Endothelial cell of umbilical vein (primary cell): ENCODE measurements around the gene MFAP4. TPM values are rescaled to one million over a fixed set of nuclear protein-coding genes. Genes with fewer than 3 reads are reported as not detected.

Experiments used
- BruUV-seq: library from RNA; stranded (reverse); fragments of 400-500 nt; replicated peaks from 2 replicates; lab custom pipeline; 2021; lab: Mats Ljungman, UMichigan
- CTCF ChIA-PET: fragments of 300-600, 350-600 bp; sonication (Branson Sonifier 250); formaldehyde crosslinking; loops from one replicate; lab custom pipeline; 2021; ENCODE audit warnings: antibody characterized with exemption, inconsistent platforms; lab: Charles Lee
- POLR2A ChIA-PET: fragments of 300-600, 350-600 bp; sonication (Branson Sonifier 250); formaldehyde crosslinking; loops from one replicate; lab custom pipeline; 2021; ENCODE audit warnings: antibody characterized with exemption, inconsistent platforms; lab: Charles Lee
- DNase-seq: peaks from one replicate; pipeline ENCODE4 v3.0.0-alpha.2; 2011; ENCODE audit warnings: low read depth, low spot score
- FAIRE-seq: peaks from 2 replicates; lab custom pipeline; 2011; peaks lifted over from hg19 to GRCh38; lab: Jason Lieb, UNC
- H2AFZ ChIP-seq: 2 replicates; pipeline ENCODE4 v1.6.0; 2012; ENCODE audit warnings: low read depth, low read length, control low read depth, inconsistent platforms
- H3K27ac ChIP-seq: 2 replicates; pipeline ENCODE4 v1.5.1; 2011; ENCODE audit warnings: low read depth, mild to moderate bottlenecking, control low read depth, low read length, moderate library complexity; ENCODE audit not compliant: insufficient read depth
- H3K27me3 ChIP-seq, 2 experiments: 2 replicates each; pipeline versions ENCODE4 v1.6.0 to v1.6.1; 2011; ENCODE audit warnings: low read length in 2 of 2, mixed read lengths in 1 of 2; ENCODE audit not compliant: control insufficient read depth in 2 of 2, insufficient read depth in 2 of 2
- H3K36me3 ChIP-seq, 2 experiments: 2 replicates in 1 of 2; 3 replicates in 1 of 2; pipeline ENCODE4 v1.5.1; 2011; ENCODE audit warnings: low read length in 2 of 2, mild to moderate bottlenecking in 1 of 2, moderate library complexity in 1 of 2; ENCODE audit not compliant: control insufficient read depth in 2 of 2, insufficient read depth in 2 of 2; ENCODE audit errors: extremely low read depth in 1 of 2
- H3K4me1 ChIP-seq: 3 replicates; pipeline ENCODE4 v1.5.1; 2011; ENCODE audit warnings: mild to moderate bottlenecking, low read length; ENCODE audit not compliant: control insufficient read depth, insufficient read depth; ENCODE audit errors: extremely low read depth
- H3K4me2 ChIP-seq: 2 replicates; pipeline ENCODE4 v1.6.1; 2011; ENCODE audit warnings: low read length, control low read depth, mixed read lengths; ENCODE audit not compliant: insufficient read depth
- H3K4me3 ChIP-seq, 3 experiments: fragments of 200-600 bp in 1 of 3; sonication (generic), shearing (Covaris generic) in 1 of 3; replicated peaks in 1 of 3; 2 replicates each; pipeline ENCODE4 v1.5.1; 2011 to 2016; ENCODE audit warnings: control low read depth in 3 of 3, low read length in 3 of 3, mild to moderate bottlenecking in 2 of 3, inconsistent platforms in 1 of 3, low read depth in 1 of 3, moderate library complexity in 1 of 3; ENCODE audit not compliant: insufficient read depth in 1 of 3
- H3K79me2 ChIP-seq: 2 replicates; pipeline ENCODE4 v1.6.0; 2012; ENCODE audit warnings: low read length, inconsistent platforms; ENCODE audit not compliant: control insufficient read depth, insufficient read depth
- H3K9ac ChIP-seq: replicated peaks from 2 replicates; pipeline ENCODE3; 2011; ENCODE audit warnings: low read length, control low read depth; ENCODE audit not compliant: insufficient read depth; ENCODE audit errors: extremely low read depth
- H3K9me1 ChIP-seq: replicated peaks from 3 replicates; pipeline ENCODE4 v1.6.0; 2011; ENCODE audit warnings: mild to moderate bottlenecking, low read length; ENCODE audit not compliant: control insufficient read depth, insufficient read depth; ENCODE audit errors: extremely low read depth
- H3K9me3 ChIP-seq: replicated peaks from 2 replicates; pipeline ENCODE4 v1.5.1; 2012; ENCODE audit warnings: low read length, inconsistent platforms; ENCODE audit not compliant: control insufficient read depth, insufficient read depth
- H4K20me1 ChIP-seq: replicated peaks from 2 replicates; pipeline ENCODE3; 2011; ENCODE audit warnings: mild to moderate bottlenecking, low read length; ENCODE audit not compliant: control insufficient read depth, insufficient read depth; ENCODE audit errors: extremely low read depth
- CTCF ChIP-seq, 2 donors: IDR thresholded peaks; 1 replicate in 1 of 2; 2 replicates in 1 of 2; pipeline ENCODE4 v1.5.1; 2011; ENCODE audit warnings: low read length in 2 of 2, mild to moderate bottlenecking in 2 of 2, moderate library complexity in 2 of 2, control low read depth in 1 of 2, inconsistent platforms in 1 of 2, low read depth in 1 of 2; ENCODE audit not compliant: insufficient read depth in 1 of 2; ENCODE audit errors: extremely low read depth in 1 of 2
- EZH2 ChIP-seq: IDR thresholded peaks from 2 replicates; pipeline ENCODE4 v1.6.1; 2012; ENCODE audit warnings: borderline replicate concordance, low read depth, mild to moderate bottlenecking, moderate library complexity, low read length, inconsistent platforms; ENCODE audit not compliant: severe bottlenecking
- FOS ChIP-seq: IDR thresholded peaks from 2 replicates; pipeline ENCODE4 v1.6.1; 2011; ENCODE audit warnings: mild to moderate bottlenecking, low read length, moderate library complexity, borderline replicate concordance; ENCODE audit not compliant: insufficient read depth
- GATA2 ChIP-seq: IDR thresholded peaks from 2 replicates; pipeline ENCODE4 v1.7.0; 2011; ENCODE audit warnings: low read depth, mild to moderate bottlenecking, moderate library complexity, mixed read lengths, low read length; ENCODE audit not compliant: insufficient read length, insufficient read depth
- JUN ChIP-seq: IDR thresholded peaks from 2 replicates; pipeline ENCODE4 v1.6.1; 2011; ENCODE audit warnings: borderline replicate concordance, low read depth; ENCODE audit not compliant: insufficient read length, insufficient read depth
- MAX ChIP-seq: IDR thresholded peaks from 2 replicates; pipeline ENCODE4 v1.6.1; 2011; ENCODE audit not compliant: insufficient read depth, insufficient read length
- MYC ChIP-seq: IDR thresholded peaks from one replicate; pipeline ENCODE4 v1.6.1; 2011; ENCODE audit warnings: mild to moderate bottlenecking, low read depth, low read length
- POLR2A ChIP-seq: IDR thresholded peaks from 2 replicates; pipeline ENCODE4 v1.6.1; 2012; ENCODE audit warnings: low read depth, mild to moderate bottlenecking, control low read depth, low read length
- POLR2AphosphoS5 ChIP-seq: IDR thresholded peaks from 2 replicates; pipeline ENCODE4 v1.6.1; 2012; ENCODE audit warnings: low read depth, mild to moderate bottlenecking, control low read depth, low read length, moderate library complexity; ENCODE audit not compliant: insufficient read depth
- dilution Hi-C: fragments of 300-500 bp; cut with MboI; formaldehyde crosslinking; loops from one replicate; pipeline ENCODE4 v1.15.0; 2019; ENCODE audit warnings: low sequenced_read_pairs; ENCODE audit not compliant: extremely low pct_ligation_motif_present
- intact Hi-C: fragments of 100-400 bp; cut with micrococcal nuclease; formaldehyde crosslinking; loops from one replicate; pipeline ENCODE4 v1.10.0; 2022
- polyA plus RNA-seq, 4 experiments: library from polyadenylated mRNA; depleted of rRNA in 3 of 4; stranded (reverse) in 3 of 4; unstranded in 1 of 4; fragments of >200 nt; gene quantifications; 2 replicates each; pipeline versions ENCODE4 v1.2.1 to v1.2.3, GENCODE V29; 2011 to 2012; ENCODE audit warnings: missing spikeins in 1 of 4
- total RNA-seq: library from RNA; stranded (reverse); gene quantifications from 2 replicates; pipeline ENCODE4 v1.2.3, GENCODE V29; 2021

MFAP4 gene
- total and polyA plus RNA-seq, 2 donors (not counting 3 experiments of a cell fraction or from before 2014, with no cell fraction given), result not detected

GRCh38 chr17:19336938-19337711 is 49.9 kb downstream of the MFAP4 start:
- no peak overlapping the region for H2AFZ ChIP-seq
- no peaks in the 10 kb centered on the region for H3K4me1 ChIP-seq
- FAIRE-seq (no peak), DNase-seq (no peak)
- no peaks in the 10 kb centered on the region for H3K9me1 ChIP-seq
- dilution Hi-C loops (no loop called here), intact Hi-C loops (no loop called here)
- H3K9me3 ChIP-seq, result no peaks in the 10 kb centered on the region
- ChIA-PET POLR2A (interaction anchor here (0.9 kb wide), 1 partner anchor 83 kb away, joined by 10 read pairs; no protein-coding TSS in a partner anchor), CTCF (interaction anchor here (0.6 to 2.7 kb wide), 17 partner anchors 8 to 673 kb away, joined by 3 to 25 read pairs (median 4); partner anchors contain the start of genes B9D1 and MAPK7)
- TF ChIP-seq JUN (no peak), CTCF (IDR thresholded peaks at IDR 0.05; ENCODE audit: extremely low read depth in 1 of 2, insufficient read depth in 1 of 2, low read depth in 1 of 2, low read length in 2 of 2) (no peak), POLR2AphosphoS5 (no peak), MAX (no peak), EZH2 (no peak), MYC (no peak), GATA2 (no peak), POLR2A (no peak), FOS (no peak)
- H3K4me2 ChIP-seq, result no peak overlapping the region
- H3K27me3 ChIP-seq, result no peaks in the 10 kb centered on the region
- H3K27ac ChIP-seq, result no peak overlapping the region
- H3K4me3 ChIP-seq, result no peak overlapping the region
- H3K79me2 ChIP-seq, result no peaks in the 10 kb centered on the region
- no peak overlapping the region for H3K9ac ChIP-seq
- no peaks in the 10 kb centered on the region for H4K20me1 ChIP-seq
- peaks cover 0 to 3% of the 10 kb centered on the region in 2 experiments for H3K36me3 ChIP-seq
- BruUV-seq, result no TSS peak
